SIG-M5 treated with dmso at 0.1 percent for 504 hours (cell line): ENCODE data around the gene IQCE.
"Not testable (repeated sequence)": the region's sequence is repeated elsewhere in the genome, so short reads cannot be mapped to it uniquely, and the experiment has no call there.

Source experiments
- DNase-seq: peaks from one replicate; lab custom pipeline; 2025; ENCODE audit not compliant: unreplicated experiment; lab: John Stamatoyannopoulos, UW

Gene IQCE

GRCh38 chr7:2521341-2521745 lies 37.4 kb upstream of the IQCE start:
- no peak for DNase-seq

DNA sequence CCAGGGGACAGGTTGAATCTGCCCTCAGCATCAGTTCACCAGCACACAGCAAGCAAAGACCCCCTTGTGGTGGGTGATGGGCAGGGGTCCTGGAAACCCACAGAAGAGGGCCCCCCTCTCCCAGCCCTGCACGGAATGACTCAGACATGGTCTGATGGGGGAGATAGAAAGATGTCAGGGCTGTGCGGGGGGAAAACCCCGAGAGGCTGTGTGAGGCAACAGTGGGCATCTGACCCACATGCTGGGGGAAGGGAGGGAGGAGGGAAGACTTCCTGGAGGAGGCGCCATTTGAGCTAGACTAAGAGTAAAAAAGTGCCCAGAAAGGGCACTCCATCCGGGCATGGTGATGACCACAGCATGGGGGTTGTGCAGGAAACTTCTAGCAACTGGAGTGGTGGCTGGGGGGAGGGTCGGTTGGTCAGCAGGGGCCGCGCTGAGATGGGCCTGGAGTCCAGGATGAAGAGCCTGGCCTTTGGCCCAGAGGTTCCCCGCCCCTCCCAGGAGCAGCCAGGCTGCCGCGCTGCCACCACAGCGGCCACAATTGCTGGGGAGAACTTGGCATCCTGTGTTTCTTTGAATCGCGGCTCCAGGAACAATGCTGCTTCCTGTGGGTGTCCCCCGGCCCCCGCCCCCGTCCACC lies 36.7 kb upstream of the IQCE start:
- DNase-seq = peak; percentile 40

DNA sequence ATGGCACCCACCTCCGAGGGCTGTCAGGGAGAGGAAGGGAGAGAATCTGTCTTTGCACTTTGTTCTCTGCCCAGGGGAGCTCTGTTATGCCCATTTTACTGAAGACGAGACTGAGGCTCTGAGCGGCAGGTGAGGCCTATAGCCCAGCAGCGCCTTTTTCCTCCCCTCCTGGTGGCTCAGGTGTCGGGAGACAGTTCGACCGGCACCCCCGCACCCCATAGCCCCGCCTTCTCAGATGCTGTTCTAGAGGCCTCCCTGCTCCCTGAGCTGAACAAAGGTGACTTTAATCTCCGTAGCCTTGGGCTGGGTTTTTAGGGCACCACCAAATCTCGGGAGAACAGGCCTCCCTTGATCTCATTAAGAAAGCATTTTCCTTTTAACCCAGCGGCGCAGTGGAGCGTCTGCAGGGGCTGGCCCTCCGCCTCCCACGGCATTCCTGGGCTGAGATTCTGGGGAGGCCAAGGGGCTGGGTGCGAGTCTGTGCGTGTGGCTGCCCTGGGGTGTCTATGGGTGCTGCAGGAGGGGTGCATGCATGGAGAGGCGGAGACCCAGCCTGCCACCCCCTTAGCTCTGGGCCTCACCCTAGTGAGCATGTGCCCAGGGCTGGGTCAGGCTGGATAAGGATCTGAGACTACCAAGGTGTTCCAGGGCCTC lies 35.9 kb upstream of the IQCE start:
- peak; percentile 57 for DNase-seq

- no peak for DNase-seq
Observed at GRCh38 chr7:2523461-2523936, 35.3 kb upstream of the IQCE start.

DNA sequence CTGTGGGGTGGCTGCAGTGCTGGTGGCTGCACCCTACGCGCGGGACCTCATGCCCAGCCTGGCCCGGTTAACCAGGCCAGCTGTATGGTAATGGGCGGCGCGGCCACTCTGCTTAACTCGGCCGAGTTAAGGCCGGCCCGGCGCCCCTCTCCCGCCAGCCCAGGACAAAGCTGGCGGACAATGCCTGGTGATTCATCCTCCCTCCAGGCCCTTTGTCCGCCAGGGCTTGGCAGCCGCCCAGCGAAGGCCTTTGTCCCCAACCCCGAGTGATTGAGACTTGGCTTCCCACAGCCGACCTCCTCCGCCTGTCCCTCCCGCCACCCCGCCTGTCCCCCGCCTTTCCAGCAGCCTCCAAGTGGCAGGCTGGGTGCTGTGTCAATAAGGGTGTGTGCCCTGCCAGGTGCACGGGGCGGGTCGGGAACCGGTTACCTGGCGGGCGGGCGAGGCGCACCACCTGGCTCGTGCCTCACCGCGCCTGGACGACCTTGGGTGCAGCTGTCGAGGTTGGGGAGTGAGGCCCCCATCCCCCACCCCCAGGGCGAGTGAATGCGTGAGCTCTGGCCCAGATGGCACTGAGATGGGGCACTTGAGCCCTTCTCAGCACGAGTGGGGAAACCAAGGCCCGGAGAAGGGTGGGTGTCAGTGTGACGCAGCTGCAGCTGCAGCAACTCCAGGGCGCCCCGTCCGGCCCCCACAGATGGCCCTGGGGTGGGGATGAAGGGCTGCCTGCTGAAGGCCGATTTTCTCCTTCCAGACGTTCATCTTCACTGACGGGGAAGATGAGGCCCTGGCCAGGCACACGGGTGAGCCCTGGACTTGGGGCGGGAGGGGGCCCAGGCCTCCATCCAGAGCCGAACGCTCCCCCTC lies 34.6 kb upstream of the IQCE start:
- DNase-seq = peak; percentile 67

DNA sequence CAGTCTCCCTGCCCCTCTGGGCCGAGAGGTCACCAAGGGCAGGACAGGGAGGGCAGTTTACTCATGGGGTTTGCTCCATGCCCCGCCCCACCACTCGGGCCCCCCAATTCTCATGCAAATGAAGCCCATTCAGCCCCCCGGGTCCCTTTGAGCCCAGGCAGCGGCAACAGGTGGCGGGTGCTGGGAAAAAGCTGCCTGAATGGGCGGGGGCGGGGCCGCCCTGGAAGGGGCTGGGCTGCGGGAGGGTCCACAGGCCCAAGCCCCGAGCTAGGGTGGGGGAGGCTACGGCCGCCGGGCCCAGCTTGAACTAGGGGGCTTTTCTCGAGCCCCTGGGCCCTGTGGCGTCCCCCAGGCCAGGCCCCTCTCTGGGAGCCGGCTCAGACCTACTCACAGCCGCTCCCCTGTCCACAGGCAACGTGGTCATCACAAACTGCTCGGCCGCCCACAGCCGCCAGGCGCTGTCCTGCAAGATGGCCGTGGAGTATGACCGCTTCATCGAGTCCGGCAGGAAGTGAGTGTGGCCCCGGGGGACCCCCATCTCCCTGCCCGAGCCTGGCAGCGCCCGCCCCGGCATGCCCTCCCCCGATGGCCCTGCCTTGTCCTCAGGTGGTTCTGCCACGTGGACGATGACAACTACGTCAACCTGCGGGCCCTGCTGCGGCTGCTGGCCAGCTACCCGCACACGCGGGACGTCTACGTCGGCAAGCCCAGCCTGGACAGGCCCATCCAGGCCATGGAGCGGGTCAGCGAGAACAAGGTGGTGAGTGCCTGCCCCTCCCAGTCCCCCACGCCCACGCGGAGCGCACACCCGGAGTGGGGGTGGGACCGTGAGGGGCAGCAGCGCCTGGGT lies 33.7 kb upstream of the IQCE start:
- DNase-seq = no peak

DNA sequence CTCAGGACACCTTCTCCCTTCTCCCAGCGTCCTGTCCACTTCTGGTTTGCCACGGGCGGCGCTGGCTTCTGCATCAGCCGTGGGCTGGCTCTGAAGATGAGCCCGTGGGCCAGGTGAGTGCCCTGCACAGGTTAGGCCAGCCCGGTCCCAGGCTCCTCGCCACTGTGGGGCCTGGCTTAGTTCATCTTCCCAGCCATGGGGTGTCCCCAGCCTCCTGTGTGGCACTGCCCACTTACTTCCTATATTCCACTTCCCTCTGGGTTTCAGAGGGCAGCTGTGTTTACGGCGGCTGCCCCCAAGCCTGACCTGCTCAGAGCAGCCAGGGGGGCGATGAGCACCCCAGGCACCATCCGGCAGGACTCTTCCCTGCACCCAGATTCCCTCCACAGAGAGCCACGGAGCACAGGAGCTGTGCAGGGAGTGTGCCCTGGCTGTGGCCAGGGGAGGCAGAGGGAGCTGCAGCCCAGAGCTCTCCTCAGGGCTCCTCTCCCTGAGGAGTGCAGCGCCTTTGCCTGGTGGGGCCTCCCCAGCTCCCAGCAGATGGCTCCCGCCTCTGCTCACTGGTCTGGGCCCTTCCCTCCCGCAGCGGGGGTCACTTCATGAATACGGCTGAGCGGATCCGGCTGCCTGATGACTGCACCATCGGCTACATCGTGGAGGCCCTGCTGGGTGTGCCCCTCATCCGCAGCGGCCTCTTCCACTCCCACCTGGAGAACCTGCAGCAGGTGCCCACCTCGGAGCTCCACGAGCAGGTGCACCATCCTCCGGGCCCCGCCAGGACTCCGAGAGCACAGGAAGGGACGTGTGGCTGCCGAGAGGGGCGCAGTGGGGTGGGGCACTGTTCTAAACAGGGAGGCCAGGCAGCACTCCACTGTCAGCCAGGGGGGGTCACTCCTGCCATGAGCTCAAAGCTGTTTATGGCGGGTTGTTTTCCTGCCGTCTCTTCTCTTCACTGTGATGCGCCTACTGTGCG lies 32.8 kb upstream of the IQCE start:
- DNase-seq = no peak

GRCh38 chr7:2526659-2527504 lies 31.9 kb upstream of the IQCE start:
- DNase-seq = no peak

- peak; percentile 53 for DNase-seq
Observed at GRCh38 chr7:2527505-2528467, 31.0 kb upstream of the IQCE start.

DNA sequence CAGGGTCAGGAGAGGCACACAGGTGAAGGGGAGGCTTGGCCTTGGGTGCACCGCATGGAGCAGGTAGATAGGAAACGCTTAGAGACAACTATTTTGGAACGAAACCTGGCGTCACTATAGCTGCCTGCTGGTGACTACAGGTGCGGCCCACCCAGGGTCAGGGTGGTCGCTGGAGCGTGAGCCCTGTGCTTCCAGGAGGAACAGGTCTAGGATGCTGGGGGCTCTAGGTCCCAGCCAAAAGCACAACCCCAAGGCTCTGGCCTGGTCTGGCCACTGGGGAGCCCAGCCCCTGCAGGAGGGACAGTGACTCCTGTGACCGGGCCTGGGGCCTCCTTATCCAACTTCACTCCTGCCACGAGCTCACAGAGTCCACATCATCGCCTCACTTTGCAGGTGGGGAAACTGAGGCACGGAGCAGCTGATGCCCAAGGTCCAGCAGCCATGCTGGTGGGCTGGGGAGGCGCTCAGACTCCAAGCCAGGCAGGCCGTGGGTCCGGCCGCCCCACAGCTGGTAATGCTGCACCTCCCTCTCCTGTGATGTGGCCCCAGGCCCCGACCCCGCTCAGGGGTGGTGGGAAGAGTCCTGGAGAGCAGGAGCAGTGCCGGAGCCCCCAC lies 30.2 kb upstream of the IQCE start:
- no peak for DNase-seq

DNA sequence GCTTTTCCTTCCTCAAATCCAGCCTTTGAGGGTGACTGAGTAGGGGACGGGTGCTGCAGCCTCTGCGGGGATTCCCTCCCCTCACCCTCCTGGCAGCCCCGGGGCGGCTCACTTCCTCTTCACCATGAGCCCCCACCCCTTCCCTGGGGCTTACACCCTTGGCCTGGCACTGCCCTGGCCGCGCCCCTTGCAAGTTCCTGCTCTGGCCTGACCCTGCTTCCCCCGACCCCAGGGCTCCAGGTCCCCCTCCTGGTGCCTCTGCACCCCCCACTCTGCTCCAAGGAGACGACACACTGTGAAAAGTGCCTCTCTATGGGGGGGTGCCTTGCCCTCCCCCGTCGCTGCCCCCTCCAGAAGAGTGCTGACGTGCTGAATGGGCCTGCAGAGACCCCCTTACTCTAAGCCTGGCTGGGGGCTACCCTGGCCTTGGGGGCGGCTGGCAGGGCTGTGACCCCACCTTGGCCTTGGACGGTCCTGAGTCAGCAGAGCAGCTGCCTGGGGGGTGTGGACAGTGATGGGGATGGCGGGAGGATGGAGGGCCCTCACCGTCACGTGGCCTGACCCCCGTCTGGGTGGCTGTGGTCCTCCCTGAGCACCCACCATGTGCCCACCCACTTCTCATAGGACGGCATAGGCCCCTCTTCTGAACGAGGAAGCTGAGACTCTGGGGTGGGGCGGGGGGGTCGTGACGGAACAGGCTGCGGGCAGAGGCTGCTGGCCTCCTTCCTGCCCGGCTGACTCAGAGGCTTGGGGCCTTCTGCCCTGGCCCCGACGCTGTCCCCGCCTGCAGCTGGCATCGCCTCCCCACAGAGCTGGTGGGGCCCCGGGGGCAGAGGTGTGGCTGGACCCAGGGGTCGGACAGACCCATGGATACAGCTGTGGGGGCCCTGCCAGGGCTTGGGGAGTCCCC lies 29.4 kb upstream of the IQCE start:
- DNase-seq = peak; percentile 94

- peak; percentile 87 for DNase-seq
Observed at GRCh38 chr7:2530071-2530987, 28.4 kb upstream of the IQCE start.

DNA sequence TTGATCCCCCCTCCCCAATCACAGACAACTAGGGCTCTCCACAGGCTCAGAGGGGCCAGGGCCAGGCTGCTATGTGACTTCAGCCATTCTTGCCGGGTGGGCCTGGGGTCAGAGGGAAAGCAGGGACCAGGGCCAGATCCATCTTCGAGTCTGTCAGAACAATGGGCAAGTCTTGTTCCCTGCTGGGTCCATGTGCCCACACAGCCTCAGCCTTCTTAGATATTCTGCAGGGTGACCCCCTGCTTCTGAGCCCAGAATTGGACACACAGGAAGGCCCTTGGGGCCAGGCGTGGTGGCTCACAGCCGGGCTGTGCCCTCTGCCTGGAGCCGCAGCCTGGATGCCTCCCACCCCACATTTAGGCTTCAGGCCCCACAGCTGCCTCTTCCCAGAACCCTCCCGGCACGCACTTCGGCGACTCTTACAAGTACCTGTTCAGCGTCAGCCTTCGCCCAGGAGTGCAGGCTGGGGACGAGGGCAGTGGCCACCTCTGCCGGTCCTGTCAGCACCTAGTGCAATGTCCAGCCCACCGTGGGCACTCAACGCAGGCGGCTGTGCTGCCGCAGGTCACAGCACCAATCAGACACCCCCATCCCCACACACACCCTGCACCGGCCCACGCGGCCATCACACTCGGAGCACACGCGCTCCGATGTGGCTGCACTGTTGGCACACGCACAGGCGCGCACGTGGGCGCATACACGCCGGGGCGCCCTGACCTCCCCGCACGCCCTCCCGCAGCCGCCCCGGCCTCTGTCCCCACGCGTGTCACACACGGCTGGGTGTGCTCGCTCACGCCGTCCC lies 27.6 kb upstream of the IQCE start:
- not testable (repeated sequence) for DNase-seq

DNA sequence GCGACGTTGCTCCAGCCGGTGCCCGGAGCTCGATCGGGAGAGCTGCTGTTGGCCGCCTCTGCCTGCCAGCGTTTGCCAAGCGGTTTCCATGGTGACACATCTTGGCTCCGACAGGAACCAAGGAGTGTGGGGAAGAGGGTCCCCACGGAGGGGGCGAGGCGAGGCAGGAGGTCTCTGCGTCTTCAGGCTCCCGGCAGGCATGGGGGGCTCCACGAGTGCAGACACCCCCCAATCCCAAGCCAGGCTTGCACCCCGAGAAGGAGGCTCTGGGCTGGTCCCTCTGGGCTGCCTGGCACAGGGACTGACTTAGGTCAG lies 27.0 kb upstream of the IQCE start:
- not testable (repeated sequence) for DNase-seq
